ENCODE results near the gene PWWP2A. TPM values are rescaled to one million over a fixed set of nuclear protein-coding genes. Genes with fewer than 3 reads are reported as not detected.

The PWWP2A gene
- total and polyA plus RNA-seq, 2 donors (not counting 1 experiment from before 2014, with no cell fraction given): 19.6 to 48.8 TPM

DNA sequence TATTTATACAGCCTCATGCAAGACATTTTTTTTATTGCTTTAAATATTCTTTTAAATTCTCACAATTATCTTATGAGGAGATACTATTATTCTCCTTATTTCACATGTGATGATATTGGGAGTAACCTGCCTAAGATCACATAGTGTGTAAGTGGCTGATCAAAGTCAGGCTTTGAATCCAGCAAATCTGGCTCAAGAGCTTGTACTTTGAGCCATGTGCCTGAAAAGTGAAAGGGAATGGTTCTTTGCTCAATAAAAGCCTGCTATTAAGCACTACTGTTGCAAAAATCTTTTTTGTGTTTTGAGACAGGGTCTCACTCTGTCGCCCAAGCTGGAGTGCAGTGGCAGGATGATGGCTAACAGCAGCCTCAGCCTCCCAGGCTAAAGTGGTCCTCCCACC lies 35.1 kb downstream of the PWWP2A start:
- ATAC-seq (ENCODE audit: low read depth) (no peak), DNase-seq (no peak)
- Histone ChIP-seq H3K4me3 (ENCODE audit: control extremely low read depth in 1 of 5, extremely low read depth in 1 of 5, insufficient read depth in 1 of 5, low read depth in 2 of 5, low read length in 4 of 5) (no peak overlapping the region), H3K79me2 (ENCODE audit: control insufficient read depth, insufficient read depth, low read length) (no peaks in the 10 kb centered on the region), H3K4me2 (replicated peaks; ENCODE audit: low read depth, low read length, poor library complexity, severe bottlenecking) (no peak overlapping the region), H3K9me3 (ENCODE audit: control extremely low read depth in 1 of 3, control insufficient read depth in 2 of 3, insufficient read depth in 1 of 3, low read length in 2 of 3) (no peaks in the 10 kb centered on the region), H3K4me1 (ENCODE audit: control insufficient read depth in 2 of 2, insufficient read depth in 2 of 2, low read length in 2 of 2) (no peaks in the 10 kb centered on the region), H3K36me3 (replicated peaks in 1 of 2; ENCODE audit: control extremely low read depth in 1 of 2, control insufficient read depth in 1 of 2, extremely low read depth in 1 of 2, insufficient read depth in 2 of 2, low read length in 1 of 2) (no peaks in the 10 kb centered on the region), H3K9ac (ENCODE audit: low read length) (no peak overlapping the region), H3K27me3 (replicated peaks in 1 of 4; ENCODE audit: control extremely low read depth in 1 of 4, control insufficient read depth in 3 of 4, insufficient read depth in 4 of 4, low read length in 3 of 4) (no peaks in the 10 kb centered on the region), H4K20me1 (ENCODE audit: control insufficient read depth, insufficient read depth, low read length, poor library complexity, severe bottlenecking) (no peaks in the 10 kb centered on the region), H3K27ac (ENCODE audit: low read length in 2 of 2) (no peak overlapping the region), H2AFZ (ENCODE audit: insufficient read depth, low read depth, low read length, poor library complexity, severe bottlenecking) (no peak overlapping the region)
- POLR2A ChIA-PET: no interaction called here
- TF ChIP-seq, protein P1, sequence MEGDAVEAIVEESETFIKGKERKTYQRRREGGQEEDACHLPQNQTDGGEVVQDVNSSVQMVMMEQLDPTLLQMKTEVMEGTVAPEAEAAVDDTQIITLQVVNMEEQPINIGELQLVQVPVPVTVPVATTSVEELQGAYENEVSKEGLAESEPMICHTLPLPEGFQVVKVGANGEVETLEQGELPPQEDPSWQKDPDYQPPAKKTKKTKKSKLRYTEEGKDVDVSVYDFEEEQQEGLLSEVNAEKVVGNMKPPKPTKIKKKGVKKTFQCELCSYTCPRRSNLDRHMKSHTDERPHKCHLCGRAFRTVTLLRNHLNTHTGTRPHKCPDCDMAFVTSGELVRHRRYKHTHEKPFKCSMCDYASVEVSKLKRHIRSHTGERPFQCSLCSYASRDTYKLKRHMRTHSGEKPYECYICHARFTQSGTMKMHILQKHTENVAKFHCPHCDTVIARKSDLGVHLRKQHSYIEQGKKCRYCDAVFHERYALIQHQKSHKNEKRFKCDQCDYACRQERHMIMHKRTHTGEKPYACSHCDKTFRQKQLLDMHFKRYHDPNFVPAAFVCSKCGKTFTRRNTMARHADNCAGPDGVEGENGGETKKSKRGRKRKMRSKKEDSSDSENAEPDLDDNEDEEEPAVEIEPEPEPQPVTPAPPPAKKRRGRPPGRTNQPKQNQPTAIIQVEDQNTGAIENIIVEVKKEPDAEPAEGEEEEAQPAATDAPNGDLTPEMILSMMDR (IDR thresholded peaks at IDR 0.05): no peak
- no peak for TF ChIP-seq EZH2 (IDR thresholded peaks at IDR 0.05; ENCODE audit: borderline replicate concordance, insufficient read depth, low read depth, low read length, poor library complexity, severe bottlenecking)
- Mint-ChIP-seq H3K9me3 (ENCODE audit: insufficient read depth) (no peaks in the 10 kb centered on the region), H3K27me3 (no peaks in the 10 kb centered on the region), H3K4me3 (no peak overlapping the region), H3K4me1 (peaks cover 5% of the 10 kb centered on the region), H3K27ac (no peak overlapping the region)
- intact Hi-C loops (cut with micrococcal nuclease): no loop called here
- CTCF ChIA-PET: no interaction called here
- 86% methylated on average over 1 of the region's 1 CpG for WGBS (ENCODE audit: insufficient coverage)

DNA sequence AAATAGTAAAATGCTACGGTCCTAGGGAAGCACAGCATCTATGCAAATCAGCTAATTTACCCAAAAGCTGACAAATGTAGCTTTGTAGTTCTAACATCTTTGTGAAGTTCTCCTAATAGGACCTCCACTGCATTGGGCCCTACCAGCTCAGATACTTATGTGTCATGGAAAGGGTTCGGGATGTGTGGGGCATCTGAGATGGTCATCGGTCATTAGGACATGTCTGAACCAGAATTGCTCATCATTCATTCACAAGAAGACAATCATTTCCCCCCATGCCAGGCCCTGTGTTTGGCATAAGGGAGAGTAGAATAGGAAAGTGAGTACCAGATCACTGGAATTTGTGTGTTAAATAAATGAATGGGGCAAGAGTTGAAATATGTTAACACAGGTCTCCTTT lies 35.7 kb downstream of the PWWP2A start:
- H4K20me1 ChIP-seq (ENCODE audit: control insufficient read depth, insufficient read depth, low read length, poor library complexity, severe bottlenecking): no peaks in the 10 kb centered on the region
- peaks cover 3% of the 10 kb centered on the region for H3K4me1 Mint-ChIP-seq
- H3K4me3 Mint-ChIP-seq: no peak overlapping the region
- no peak overlapping the region for H3K27ac Mint-ChIP-seq
- ATAC-seq (ENCODE audit: low read depth) (no peak), DNase-seq (no peak)
- no peak overlapping the region for H3K4me3 ChIP-seq (ENCODE audit: control extremely low read depth in 1 of 5, extremely low read depth in 1 of 5, insufficient read depth in 1 of 5, low read depth in 2 of 5, low read length in 4 of 5)
- 80% methylated on average over 1 of the region's 3 CpGs for WGBS (ENCODE audit: insufficient coverage)
- POLR2A ChIA-PET: no interaction called here
- TF ChIP-seq EZH2 (IDR thresholded peaks at IDR 0.05; ENCODE audit: borderline replicate concordance, insufficient read depth, low read depth, low read length, poor library complexity, severe bottlenecking): no peak
- TF ChIP-seq, protein P1 (IDR thresholded peaks at IDR 0.05): no peak
- H3K79me2 ChIP-seq (ENCODE audit: control insufficient read depth, insufficient read depth, low read length): no peaks in the 10 kb centered on the region
- H3K27me3 ChIP-seq (replicated peaks in 1 of 4; ENCODE audit: control extremely low read depth in 1 of 4, control insufficient read depth in 3 of 4, insufficient read depth in 4 of 4, low read length in 3 of 4): no peaks in the 10 kb centered on the region
- CTCF ChIA-PET: interaction anchor here (1.0 kb wide), 1 partner anchor 96 kb away, joined by 3 read pairs; no protein-coding TSS in a partner anchor
- H3K9me3 Mint-ChIP-seq (ENCODE audit: insufficient read depth): no peaks in the 10 kb centered on the region
- H3K9ac ChIP-seq (ENCODE audit: low read length): no peak overlapping the region
- no peaks in the 10 kb centered on the region for H3K27me3 Mint-ChIP-seq
- intact Hi-C loops (cut with micrococcal nuclease): no loop called here
- H3K36me3 ChIP-seq (replicated peaks in 1 of 2; ENCODE audit: control extremely low read depth in 1 of 2, control insufficient read depth in 1 of 2, extremely low read depth in 1 of 2, insufficient read depth in 2 of 2, low read length in 1 of 2): peaks cover 0 to 5% of the 10 kb centered on the region in 2 experiments
- H3K4me2 ChIP-seq (replicated peaks; ENCODE audit: low read depth, low read length, poor library complexity, severe bottlenecking): no peak overlapping the region
- H3K27ac ChIP-seq (ENCODE audit: low read length in 2 of 2): no peak overlapping the region
- H2AFZ ChIP-seq (ENCODE audit: insufficient read depth, low read depth, low read length, poor library complexity, severe bottlenecking): no peak overlapping the region
- no peaks in the 10 kb centered on the region for H3K9me3 ChIP-seq (ENCODE audit: control extremely low read depth in 1 of 3, control insufficient read depth in 2 of 3, insufficient read depth in 1 of 3, low read length in 2 of 3)
- no peaks in the 10 kb centered on the region for H3K4me1 ChIP-seq (ENCODE audit: control insufficient read depth in 2 of 2, insufficient read depth in 2 of 2, low read length in 2 of 2)

Measured in B cell (primary cell).